Measurements from ENCODE around the gene PTBP3.

DNA sequence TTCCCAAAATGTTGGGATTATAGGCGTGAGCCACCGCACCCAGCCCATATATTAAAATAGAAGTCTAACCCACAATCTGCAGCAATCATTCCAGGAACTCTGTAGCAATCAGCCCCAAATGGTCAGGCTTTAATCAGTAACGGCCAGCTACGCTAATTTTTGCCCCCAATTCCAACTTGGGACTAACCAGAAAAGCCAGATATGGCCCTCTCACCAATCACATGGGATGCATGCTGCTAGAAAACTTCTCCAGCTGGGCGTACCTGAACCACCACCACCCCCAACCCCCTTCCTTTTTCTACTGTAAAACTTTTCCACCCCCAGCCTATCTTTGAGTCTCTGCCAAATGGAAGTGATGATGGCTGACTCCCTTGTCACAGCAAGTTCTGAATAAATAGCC is 162.5 kb downstream of the PTBP3 start:
- TF ChIP-seq, protein P1, sequence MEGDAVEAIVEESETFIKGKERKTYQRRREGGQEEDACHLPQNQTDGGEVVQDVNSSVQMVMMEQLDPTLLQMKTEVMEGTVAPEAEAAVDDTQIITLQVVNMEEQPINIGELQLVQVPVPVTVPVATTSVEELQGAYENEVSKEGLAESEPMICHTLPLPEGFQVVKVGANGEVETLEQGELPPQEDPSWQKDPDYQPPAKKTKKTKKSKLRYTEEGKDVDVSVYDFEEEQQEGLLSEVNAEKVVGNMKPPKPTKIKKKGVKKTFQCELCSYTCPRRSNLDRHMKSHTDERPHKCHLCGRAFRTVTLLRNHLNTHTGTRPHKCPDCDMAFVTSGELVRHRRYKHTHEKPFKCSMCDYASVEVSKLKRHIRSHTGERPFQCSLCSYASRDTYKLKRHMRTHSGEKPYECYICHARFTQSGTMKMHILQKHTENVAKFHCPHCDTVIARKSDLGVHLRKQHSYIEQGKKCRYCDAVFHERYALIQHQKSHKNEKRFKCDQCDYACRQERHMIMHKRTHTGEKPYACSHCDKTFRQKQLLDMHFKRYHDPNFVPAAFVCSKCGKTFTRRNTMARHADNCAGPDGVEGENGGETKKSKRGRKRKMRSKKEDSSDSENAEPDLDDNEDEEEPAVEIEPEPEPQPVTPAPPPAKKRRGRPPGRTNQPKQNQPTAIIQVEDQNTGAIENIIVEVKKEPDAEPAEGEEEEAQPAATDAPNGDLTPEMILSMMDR (IDR thresholded peaks at IDR 0.05 in 4 of 5, conservative IDR thresholded peaks at IDR 0.05 in 1 of 5), result no peak
- no peak for TF ChIP-seq POLR2A (IDR thresholded peaks at IDR 0.05)

Data from gastrocnemius medialis (tissue), 4 donors.